Sciatic nerve (tissue), 2 donors: ENCODE data around the gene ACTG1. TPM values are rescaled to one million over a fixed set of nuclear protein-coding genes. Genes with fewer than 3 reads are reported as not detected.

ENCODE experiments used
- ATAC-seq: fragments of 200-7000 bp; cut with Tn5 transposase; one replicate; pipeline ENCODE4 v1.9.1; 2020; ENCODE audit warnings: mild to moderate bottlenecking, moderate library complexity
- DNase-seq: peaks from one replicate; pipeline ENCODE4 v3.0.0-alpha.2; 2020; ENCODE audit warnings: low spot score
- intact Hi-C: fragments of 100-400 bp; cut with DNase I; formaldehyde crosslinking; loops from one replicate; pipeline ENCODE4 v1.14.2; 2022
- total RNA-seq: library from RNA; stranded (reverse); fragmentation: NEBNext Ultra II Directional; extraction: Animal tissue kit (Norgen Biotek cat#: 25700); gene quantifications from one replicate; pipeline ENCODE4 v1.2.1, GENCODE V29; 2021
- donor health status: DM: no; HTN: no; CAD: no.
- donor health status: DM: no; HTN: no; CAD: no.

ACTG1 gene
- total RNA-seq: 2,552 TPM

DNA sequence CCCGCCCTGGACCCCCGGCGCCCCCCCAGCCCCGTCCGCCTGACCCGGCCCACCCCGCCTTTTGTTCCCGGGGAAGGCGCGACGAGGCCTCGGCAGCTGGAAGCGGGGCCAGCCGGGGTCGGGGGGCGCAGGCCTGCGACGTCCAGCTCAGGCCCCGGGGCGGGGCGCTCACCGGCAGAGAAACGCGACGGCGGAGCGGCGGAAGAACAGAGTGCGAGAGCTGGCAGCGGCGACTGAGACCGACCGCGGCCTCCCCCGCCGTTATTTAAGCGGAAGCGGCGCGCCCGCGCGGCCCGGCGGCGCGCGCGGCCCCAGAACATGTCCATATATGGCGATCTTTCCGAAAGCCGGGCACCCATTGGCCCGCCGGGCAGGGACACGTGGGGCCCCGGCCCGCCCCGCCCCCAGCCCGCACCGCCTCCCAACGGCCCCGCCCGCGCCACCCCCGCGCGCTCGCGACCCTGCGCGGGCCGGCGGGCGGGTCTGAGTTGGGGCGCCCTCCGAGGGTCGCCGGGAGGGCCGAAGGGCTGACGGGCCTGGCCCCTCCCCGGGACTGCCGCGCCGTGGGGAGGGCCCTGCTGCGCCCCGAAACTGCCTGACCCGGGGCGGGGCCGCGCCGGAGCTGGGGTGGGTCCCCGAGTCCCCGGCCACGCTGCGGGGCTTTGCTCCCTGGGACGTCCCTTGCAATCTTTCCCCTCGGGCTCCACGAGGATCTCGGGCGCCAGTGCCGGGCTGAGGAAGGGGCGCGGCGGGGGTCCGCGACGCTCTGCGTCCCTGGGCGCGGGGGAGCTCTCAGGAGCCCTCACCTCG lies at the start of gene ACTG1:
Gene ACTG1, minus strand, starts transcription at position 238 of the 810 bp plus-strand sequence. CDS start 445 bp downstream, outside the sequence.
- DNase-seq (peak; percentile 96), ATAC-seq (peak; percentile 81)
- intact Hi-C loops: no loop called here

DNA sequence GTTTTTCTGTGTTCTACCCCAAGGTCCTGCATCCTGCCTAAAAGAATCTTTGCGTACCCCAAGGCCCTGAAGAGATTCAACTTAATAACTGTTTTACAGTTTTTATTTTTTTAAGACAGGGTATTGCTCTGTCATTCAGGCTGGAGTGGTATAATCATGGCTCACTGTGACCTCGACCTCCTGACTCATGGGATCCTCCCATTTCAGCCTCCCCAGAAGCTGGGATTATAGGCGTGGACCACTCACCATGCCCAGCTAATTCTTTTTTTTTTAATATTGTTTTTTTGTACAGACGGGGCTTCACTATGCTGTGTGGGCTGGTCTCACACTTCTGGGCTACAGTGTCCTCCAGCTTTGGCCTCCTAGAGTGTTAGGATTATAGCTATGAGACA lies 48.9 kb upstream of the ACTG1 start:
- intact Hi-C loops: no loop called here
- DNase-seq (no peak), ATAC-seq (no peak)

DNA sequence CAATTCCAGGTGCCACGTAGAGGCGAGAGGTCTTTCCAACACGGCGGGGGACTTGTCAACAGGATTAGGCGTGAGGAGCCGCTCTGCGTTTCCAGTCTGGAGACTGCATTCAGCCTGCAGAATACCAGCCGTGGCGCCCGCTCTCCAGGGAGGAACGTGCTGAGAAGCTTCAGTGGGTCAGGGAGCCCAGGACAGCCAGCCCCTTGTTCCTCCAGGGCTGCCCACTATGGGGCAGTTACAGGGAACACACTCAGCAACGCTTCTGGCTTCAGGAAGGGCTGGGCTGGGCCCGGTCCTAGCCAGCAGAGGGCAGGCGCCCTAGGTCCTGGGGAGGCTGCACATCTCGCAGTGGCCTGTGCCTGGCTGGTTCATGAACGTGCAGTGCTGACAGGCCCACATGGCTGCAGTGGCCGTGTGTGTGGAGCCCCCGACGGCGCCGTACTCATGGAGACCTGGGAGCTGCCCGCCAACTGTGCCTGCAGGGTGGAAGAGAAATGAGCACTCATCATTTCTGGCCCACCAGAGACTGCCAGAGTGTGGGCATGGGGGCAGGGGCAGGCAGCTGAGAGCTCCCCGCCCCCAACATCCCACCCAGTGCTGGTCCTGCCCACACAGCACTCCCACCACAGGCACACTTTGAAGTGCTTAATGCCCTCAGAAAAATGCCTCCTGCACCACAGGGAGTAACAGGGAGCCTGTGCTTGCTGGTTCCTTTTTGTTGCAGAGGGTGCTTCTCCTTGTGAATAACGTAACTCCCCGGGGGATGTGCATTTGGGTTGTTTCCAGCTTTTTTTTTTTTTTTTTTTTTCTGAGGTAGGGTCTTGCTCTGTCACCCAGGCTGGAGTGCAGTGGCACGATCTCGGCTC lies 46.6 kb upstream of the ACTG1 start:
- DNase-seq (no peak), ATAC-seq (peak; percentile 14)
- intact Hi-C loops: no loop called here

DNA sequence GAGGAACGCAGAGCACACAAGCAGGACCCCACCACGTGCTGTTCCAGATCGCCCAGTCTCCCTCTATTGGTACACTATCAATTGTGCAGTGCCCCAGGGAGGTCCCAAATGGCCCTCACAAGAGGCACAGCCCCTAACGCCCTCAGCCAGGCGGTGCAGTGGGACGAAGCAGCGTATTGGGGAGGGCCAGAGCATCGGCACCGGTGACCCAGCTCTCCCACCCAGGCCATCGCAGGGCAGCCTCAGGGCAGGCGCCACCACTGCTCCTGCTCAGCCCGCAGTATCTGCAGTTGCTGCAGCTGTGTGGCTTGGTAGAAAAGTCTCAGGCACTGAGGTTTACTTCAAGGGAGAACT lies 45.5 kb upstream of the ACTG1 start:
- DNase-seq: no peak
- no peak for ATAC-seq
- intact Hi-C loops: no loop called here

DNA sequence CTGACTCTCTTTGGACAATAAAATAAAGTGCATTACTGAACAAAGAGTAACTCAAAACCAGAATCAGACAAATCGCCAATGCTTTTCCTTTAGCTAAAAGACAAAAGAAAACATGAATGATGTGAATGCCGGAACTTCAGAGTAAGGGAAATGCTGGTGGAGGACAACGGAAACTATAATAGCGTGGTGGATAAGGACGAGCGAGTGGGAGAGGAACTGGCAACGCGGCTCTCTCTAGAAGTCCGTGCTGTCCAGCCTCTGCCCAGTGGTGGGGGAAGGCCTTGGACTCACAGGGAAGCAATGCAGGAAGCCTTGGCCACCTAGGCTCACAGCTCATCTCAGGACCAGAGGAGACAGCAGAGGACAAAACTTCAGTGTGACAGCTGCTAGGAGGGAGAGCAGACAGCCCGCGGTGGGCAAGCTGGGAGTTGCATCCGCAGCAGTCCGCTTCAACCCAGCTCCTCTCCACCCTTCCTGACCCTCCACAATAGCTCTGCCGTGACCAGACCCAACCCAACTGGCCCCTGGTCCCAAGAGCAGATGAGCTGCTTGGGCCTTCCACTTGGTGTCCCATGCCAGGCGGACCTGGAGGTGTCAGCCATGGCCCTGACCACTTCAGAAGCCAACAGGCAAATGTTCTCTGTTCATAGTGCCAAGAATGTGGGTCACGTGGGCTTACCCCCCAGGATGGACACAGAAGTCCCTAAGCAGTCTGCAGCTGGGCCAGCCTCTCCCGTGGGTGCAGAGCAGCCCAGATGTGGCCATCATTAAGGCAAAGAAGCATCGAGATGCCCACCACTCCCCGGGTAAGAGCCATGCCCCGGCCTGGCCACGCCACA lies 44.9 kb upstream of the ACTG1 start:
- intact Hi-C loops: no loop called here
- DNase-seq (no peak), ATAC-seq (no peak)

DNA sequence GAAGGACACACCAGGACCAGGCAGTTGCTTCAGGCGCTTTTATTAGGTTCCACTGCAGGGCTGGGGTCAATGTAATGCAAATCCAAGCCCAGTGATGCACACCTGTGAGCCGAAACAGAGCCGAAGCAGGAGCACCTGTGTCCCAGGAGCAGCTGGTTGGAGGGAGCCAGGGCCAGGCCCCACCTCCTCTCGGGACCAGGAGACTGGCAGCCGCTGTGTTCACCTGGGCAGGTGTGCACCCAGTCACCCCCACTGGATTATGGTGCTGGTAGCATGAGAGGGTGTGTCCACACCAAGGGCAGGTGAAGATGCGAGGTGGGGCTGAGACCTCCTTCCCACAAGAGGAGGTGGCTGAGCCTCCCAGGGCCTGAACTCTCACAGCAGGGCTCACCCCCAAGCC lies 44.3 kb upstream of the ACTG1 start:
- ATAC-seq: no peak
- intact Hi-C loops: no loop called here

DNA sequence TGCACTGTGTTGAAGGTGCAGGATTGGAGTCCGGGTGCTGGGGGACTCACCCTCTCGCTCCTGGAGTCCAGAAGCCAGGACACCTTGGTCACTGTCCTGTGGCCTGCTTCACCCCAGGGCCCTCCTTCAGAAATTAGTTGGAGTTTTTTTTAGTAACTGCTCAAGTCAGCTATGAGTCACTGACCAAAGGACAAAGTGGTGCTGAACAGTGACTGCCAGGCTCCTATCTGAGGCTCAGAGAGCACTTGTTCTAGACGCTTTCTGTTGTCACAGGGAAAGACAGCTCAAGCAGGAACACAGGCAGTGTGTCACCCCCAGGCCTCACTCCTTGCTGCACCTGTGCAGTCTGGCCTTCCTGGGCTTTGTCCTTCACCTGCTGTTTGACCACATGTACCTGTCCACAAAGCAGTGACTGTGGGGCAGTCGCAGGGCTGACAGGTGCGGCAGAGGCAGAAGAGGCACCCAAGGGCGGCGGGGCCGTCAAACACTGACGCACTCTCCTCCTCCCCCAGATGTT lies 43.6 kb upstream of the ACTG1 start:
- no peak for DNase-seq
- no peak for ATAC-seq
- intact Hi-C loops: no loop called here

More for the DNA sequence above, 44.3 kb upstream of the ACTG1 start:
- no peak for DNase-seq

DNA sequence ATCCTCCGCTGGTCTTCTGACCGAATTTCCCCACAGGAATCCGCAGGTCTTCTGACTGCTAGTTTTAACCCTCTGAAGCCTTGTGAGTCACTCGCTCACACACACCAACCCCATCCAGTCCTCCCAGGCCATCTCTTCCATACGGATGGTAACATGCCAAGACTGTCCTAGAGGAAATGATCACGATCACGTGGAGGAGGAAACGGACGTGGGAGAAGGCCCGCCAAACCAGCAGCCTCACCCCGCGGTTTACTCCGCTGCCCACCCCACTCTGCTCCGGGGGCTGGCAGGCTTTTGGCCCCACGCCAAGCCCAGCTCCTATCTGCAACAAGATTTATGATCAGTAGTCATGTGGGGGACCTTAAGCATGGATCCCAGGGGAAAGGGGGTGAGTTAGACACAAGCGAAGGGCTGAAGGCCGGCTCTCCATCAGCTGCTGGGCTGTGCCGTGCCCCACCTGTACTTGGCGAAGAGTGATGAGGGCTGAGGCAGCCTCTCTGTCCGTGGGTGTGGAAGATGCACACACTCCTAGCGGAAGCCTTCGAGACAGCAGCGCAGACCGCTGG lies 41.1 kb upstream of the ACTG1 start:
- ATAC-seq (peak; percentile 5), DNase-seq (no peak)
- intact Hi-C loops: no loop called here

DNA sequence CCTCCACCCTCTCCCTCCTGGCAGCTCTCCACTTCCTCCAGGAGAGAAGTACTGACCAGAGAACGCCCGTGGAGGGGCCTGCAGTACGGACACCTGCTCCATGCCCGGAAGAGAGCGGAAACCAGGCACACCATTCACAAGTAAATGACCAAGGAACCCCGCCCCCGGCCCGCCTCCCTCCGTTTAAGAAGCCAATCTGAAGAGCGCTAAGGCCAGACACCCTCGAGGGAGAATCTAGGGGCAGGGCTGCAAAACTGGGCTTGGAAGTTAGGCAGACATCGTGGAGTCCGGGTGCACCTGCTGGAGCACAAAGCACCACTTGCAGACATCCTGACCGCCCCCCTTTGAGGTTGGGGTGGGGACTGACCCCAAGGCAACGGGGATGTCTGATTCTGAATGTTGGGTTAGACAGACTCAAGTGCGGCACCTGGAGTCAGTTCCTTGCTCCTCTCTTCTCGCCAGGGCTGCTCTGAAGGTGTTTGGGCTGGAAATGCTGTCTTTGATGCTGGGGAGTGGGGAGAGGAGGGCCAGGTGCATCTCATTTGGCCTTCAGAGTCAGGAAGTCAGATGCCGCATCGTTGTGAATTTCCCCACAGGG lies 40.5 kb upstream of the ACTG1 start:
- intact Hi-C loops: no loop called here

DNA sequence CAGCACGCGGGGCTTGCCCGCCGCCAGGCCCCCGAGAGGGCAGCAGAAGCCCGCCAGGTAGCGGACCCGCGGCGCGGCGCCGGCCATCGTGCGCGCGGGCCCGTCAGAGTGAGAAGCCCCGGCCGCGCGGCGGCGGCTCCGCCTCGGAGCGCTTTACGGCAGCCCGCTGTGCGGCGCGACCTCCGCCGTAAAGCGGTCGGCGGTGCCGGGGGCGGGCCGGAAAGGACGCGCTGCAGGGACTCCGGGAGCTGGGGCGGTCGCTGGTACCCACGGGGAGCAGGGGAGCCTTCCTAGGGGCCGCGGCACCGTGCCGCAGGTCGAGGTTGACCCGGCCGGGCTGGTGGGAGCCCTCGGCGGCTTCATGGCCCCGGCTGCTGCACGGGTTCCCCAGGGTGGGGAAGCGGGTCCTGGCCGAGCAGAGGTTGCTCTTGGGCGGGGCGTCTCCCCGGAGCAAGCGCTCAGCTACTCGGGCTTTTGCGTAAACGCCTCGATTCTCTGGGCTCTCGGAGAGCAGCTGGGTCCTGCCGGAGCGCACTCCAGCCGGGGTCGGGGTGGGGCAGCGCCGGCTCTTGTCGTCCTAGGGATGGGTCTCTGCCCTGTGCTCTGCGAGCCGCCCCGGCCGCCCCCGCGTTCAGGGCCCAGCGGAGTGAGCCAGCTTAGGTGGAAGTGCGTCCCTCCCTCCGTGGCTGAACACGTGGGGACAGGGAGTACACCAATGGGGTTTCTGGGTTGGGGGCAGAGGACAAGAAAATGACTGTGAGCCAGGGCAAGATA lies 39.8 kb upstream of the ACTG1 start, which contains the start of gene FAAP100:
Gene FAAP100, minus strand, starts transcription at position 110 of the 774 bp plus-strand sequence. Its CDS starts 23 bp downstream, at position 87.
- DNase-seq (peak; percentile 84), ATAC-seq (peak; percentile 80)
- intact Hi-C loops: no loop called here

More for the DNA sequence above, 40.5 kb upstream of the ACTG1 start:
- ATAC-seq (peak; percentile 72), DNase-seq (no peak)

DNA sequence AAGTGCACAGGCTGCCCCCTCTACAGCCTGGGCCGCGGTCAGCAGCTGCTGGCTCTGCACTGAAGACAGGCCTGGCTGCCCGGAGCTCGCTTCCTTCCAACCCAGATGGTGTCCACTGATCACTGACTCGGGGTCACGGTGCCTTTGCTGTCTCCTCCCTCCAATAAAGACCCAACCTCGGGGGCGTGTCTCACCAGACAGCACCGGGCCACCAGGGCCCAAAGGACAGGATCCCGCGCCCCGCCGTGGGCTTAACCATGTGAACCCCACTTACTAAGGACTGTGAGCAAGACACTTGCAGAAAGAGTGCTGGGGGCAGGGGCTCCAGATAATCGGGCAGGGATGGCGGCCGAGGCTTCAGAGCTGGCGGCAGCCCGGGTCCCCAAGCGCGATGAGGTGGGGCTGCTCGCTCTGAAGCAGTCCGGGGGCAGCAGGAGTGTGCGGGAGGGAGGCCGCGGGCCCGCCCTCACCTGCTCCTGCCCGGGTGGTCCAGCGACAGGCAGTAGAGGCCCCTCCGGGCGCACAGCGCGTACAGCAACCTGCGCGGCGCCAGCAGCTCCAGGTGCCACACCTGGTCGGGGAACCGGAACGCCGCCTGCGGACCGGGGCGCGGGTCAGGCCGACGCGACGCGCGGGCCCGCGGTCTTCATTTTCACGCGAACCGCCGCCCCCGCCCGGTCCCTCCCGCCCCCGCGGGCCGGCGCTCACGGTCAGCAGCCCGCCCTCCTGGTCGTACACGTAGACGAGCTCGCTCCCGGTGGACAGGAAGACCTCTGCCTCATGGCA lies 39.1 kb upstream of the ACTG1 start:
- intact Hi-C loops: no loop called here
- DNase-seq (no peak), ATAC-seq (no peak)

DNA sequence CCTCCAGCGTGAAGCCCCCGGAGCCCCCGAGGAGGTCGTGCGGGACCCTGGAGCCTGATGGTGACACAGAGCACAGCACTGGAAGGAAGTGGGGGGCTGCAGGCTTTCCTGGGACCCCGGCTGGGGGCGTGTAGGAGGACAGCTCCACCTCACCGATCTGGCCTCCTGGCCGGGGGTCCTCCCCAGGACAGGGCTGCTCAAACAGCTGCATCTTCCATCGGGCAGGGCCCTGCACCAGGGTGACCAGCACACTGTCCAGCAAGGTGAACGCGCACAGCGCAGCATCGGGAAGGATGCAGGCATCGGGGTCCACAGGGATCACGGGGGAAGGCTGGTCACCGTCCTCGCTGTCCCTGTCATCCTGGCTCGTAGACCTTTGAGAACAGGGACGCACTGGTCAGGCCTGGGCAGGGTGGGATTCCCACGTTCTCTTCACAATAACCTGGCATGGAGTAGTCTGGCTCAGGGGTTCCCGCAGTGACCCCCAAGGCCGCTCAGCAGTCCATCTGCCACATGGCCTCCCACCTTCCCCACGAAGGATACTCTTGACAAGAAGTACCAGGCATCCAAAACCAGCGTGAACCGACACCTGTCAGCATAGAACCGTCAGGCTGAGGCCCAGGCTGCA lies 38.3 kb upstream of the ACTG1 start:
- ATAC-seq: no peak
- intact Hi-C loops: no loop called here
- no peak for DNase-seq

DNA sequence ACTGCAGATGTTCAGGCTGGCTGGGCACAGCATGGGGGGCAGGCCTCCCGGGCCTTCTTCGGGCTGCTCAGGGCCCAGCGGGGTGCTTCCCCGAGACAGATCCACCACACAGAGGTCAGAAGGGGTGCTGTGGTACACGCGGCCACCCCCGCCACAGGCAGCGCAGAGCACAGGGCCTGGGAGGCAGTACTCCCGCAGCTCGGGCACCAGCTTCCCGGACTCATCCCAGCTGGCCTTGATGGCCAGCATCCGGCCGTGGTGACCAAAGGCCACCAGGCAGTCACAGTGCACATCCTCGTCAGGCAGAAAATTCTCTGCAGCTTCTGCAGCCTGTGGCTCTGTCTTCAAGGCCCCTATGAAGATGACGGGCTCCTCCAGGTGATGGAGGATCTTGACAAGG lies 37.7 kb upstream of the ACTG1 start:
- intact Hi-C loops: no loop called here
- ATAC-seq (no peak), DNase-seq (no peak)

DNA sequence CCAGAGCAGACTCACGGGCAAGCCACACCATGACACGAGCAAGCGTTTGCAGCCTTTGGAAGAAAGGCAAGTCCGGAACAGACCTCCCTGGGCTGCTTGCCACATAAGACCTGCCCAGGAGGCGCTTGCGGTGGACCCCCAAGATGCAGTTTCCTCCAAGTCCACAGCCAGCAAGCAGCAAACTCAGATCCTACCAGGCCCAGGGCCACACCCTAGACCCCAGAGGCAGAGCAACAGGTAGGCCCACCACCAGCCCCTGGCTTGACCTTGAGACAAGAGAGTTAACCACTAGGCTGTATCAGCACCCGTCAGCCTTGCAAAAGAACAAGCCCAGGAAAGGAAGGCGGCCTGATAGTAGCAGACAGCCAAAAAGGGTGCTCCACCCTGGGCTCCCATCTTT lies 37.2 kb upstream of the ACTG1 start:
- intact Hi-C loops: no loop called here
- DNase-seq (no peak), ATAC-seq (no peak)

DNA sequence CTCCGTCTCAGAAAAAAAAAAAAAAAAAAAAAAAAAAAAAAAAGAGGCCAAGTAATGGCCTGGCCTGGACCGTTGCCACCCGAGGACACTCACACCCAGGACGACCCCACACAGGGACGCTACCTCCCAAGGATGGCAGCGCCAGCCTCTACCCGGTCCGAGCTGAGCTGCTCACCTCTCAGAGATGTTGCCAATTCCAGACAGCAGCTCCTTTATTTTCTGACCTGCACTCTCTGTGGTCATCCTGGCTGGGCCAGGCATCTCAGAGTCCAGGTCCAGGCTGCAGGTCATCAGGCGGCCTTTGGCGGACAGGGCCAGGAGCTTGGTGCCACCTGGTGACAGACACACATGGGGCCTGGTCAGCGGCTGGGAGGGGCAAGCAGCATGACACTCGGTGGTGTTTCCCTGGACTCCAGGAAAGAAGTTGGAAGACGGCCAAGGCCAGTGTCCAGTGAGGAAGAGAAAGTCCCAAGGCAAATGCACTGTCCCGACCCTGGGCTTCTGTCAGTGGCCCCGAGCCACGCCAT lies 36.5 kb upstream of the ACTG1 start:
- no peak for ATAC-seq
- DNase-seq: no peak
- intact Hi-C loops: no loop called here

DNA sequence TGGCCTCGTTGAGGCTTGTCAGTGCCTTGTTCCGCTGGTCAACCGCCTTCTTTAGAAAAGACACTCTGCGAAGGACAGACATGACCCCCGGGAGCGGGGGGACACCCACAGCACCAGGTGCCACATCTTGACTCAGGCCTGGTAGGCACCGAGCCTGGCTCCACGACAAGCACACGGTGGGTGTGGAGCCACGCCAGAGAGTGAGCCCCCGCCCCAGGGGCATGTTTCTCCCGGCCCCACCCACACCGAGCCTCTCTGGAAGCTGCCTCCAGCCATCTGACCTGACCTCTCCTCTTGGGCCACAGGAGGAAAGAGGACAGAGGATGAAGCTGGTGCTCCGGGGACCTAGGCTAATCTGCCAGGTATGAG lies 35.0 kb upstream of the ACTG1 start:
- no peak for DNase-seq
- intact Hi-C loops: no loop called here
- ATAC-seq: no peak
